ENCODE results near the gene FOXRED2.

The FOXRED2 gene

DNA sequence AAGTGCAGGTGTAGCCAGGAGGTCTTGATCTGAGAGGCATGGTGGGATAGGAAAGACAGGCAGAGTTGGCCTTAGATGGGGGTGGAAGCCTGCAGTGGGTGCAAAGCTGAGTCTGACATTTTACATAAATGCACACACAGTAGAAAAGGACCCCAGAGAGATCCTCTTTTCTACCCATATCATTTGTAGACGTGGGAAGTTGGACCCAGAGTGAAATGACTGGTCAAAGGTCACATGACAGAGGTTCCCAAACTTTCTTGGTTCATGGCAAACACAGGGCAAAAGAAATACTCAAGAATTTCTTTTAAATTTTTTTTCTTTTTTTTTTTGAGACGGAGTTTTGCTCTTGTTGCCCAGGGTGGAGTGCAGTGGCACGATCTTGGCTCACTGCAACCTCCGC, 6.2 kb upstream of the FOXRED2 start:
- TF ChIP-seq SUZ12 (IDR thresholded peaks at IDR 0.05; ENCODE audit: extremely low read depth, insufficient read depth, insufficient read length) (no peak), YY1 (IDR thresholded peaks at IDR 0.05; ENCODE audit: insufficient read depth, insufficient read length) (no peak), ZNF274 (IDR thresholded peaks at IDR 0.05; ENCODE audit: low read depth, low read length) (no peak)
- Histone ChIP-seq H3K36me3 (ENCODE audit: insufficient read depth, insufficient read length, low read length) (peaks cover 76% of the 10 kb centered on the region), H3K9ac (ENCODE audit: insufficient read length, low read depth) (no peak overlapping the region), H3K4me3 (ENCODE audit: insufficient read length, low read depth) (no peak overlapping the region), H3K4me1 (ENCODE audit: insufficient read depth, insufficient read length) (no peaks in the 10 kb centered on the region), H3K27me3 (ENCODE audit: insufficient read depth, insufficient read length) (no peaks in the 10 kb centered on the region), H3K9me3 (ENCODE audit: insufficient read depth, low read length) (no peaks in the 10 kb centered on the region)
- DNase-seq (ENCODE audit: low read depth, low spot score): no peak

DNA sequence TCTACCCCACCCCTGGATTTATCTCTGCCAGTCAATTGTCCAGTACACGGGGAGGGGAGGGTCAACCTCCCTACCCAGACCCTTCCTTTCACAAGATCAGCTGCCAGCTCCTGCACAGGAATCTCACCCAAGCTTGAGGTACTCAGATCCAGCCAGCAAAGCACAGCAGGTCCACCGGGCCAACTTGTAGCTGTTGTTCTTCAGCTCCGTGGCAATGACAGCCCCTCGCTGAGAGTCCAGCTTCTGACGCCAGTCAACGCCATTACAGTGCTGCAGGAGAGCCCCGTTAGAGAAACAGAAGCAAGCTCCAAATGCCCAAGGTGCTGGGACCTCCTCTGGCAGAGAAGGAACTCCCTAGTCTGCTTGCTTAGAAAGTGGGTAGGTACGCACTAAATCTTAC, 5.5 kb upstream of the FOXRED2 start:
- Histone ChIP-seq H3K9me3 (ENCODE audit: insufficient read depth, low read length) (no peaks in the 10 kb centered on the region), H3K4me3 (ENCODE audit: insufficient read length, low read depth) (no peak overlapping the region), H3K27me3 (ENCODE audit: insufficient read depth, insufficient read length) (no peaks in the 10 kb centered on the region), H3K4me1 (ENCODE audit: insufficient read depth, insufficient read length) (no peaks in the 10 kb centered on the region), H3K9ac (ENCODE audit: insufficient read length, low read depth) (no peak overlapping the region), H3K36me3 (ENCODE audit: insufficient read depth, insufficient read length, low read length) (peaks cover 69% of the 10 kb centered on the region)
- no peak for TF ChIP-seq ZNF274 (IDR thresholded peaks at IDR 0.05; ENCODE audit: low read depth, low read length)
- TF ChIP-seq YY1 (IDR thresholded peaks at IDR 0.05; ENCODE audit: insufficient read depth, insufficient read length): no peak
- TF ChIP-seq SUZ12 (IDR thresholded peaks at IDR 0.05; ENCODE audit: extremely low read depth, insufficient read depth, insufficient read length): no peak
- DNase-seq (ENCODE audit: low read depth, low spot score): no peak

DNA sequence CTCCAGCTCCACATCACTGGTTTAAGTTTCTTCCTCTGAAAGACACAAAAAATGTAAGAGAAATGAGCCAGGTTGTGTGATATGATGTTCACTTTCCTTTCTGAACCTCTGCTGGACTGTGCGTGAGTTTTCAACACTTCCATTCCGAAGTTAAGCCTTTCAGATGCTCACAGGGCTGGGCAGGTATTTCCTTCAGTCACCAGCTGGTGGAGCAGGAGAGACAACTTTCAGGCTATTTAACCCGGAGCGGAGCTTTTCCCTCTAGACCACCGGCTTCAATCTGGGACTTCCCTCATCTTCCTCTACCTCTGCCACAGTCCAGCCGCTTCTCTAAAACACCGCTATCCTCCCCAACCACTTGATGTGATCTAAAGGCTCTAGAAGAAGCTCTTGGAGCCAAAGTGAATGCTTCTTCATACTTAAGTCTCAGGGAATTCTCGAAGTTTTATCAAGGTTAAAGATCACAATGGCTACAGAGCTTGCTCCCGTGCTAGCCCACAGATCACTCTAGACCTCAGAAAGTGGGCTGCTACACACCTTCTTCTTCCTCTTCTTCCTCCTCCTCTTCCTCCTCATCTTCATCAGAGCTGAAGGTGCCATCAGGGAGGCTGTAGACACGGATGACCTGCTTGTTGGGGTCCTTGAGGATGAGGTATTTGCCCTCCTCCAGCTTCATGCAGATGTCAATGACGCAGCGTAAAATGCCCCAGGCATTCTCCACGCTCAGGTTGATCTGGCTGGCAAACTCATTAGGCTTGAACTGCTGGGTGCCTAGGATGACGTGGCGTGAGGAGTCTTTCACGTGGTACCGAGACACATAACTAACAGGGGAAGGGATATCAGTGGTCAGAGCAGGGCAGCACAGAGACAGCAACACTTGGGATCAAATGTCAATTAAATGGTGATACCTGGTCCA, 4.4 kb upstream of the FOXRED2 start:
- Histone ChIP-seq H3K4me3 (ENCODE audit: insufficient read length, low read depth) (no peak overlapping the region), H3K36me3 (ENCODE audit: insufficient read depth, insufficient read length, low read length) (peaks cover 58% of the 10 kb centered on the region), H3K9ac (ENCODE audit: insufficient read length, low read depth) (no peak overlapping the region), H3K27me3 (ENCODE audit: insufficient read depth, insufficient read length) (no peaks in the 10 kb centered on the region), H3K4me1 (ENCODE audit: insufficient read depth, insufficient read length) (no peaks in the 10 kb centered on the region), H3K9me3 (ENCODE audit: insufficient read depth, low read length) (peaks cover 2% of the 10 kb centered on the region; the same call in 1 of the 2 replicates)
- DNase-seq (ENCODE audit: low read depth, low spot score): no peak
- no peak for TF ChIP-seq ZNF274 (IDR thresholded peaks at IDR 0.05; ENCODE audit: low read depth, low read length)
- no peak for TF ChIP-seq SUZ12 (IDR thresholded peaks at IDR 0.05; ENCODE audit: extremely low read depth, insufficient read depth, insufficient read length)
- TF ChIP-seq YY1 (IDR thresholded peaks at IDR 0.05; ENCODE audit: insufficient read depth, insufficient read length): no peak

DNA sequence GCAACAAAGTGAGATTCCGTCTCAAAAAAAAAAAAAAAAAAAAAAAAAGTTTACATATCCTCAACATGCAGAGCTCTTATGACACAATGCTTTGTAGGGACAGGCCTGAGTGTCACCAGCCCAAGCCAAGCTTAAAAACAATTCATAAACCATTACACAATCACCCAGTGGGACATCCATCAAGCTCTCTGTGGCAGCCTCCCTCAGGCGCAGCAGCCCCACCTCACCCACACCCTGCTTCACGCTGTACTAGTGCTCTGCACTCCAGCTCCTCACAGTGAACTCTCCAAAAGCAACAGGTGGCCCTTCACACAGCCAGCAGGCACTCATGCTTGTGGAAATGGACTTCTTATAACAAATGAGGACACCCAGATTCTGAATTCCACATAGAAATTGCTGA, 3.5 kb upstream of the FOXRED2 start:
- Histone ChIP-seq H3K4me1 (ENCODE audit: insufficient read depth, insufficient read length) (peaks cover 5% of the 10 kb centered on the region), H3K4me3 (ENCODE audit: insufficient read length, low read depth) (no peak overlapping the region), H3K9me3 (ENCODE audit: insufficient read depth, low read length) (peaks cover 5% of the 10 kb centered on the region; the same call in 1 of the 2 replicates), H3K27me3 (ENCODE audit: insufficient read depth, insufficient read length) (no peaks in the 10 kb centered on the region), H3K9ac (ENCODE audit: insufficient read length, low read depth) (no peak overlapping the region), H3K36me3 (ENCODE audit: insufficient read depth, insufficient read length, low read length) (peaks cover 55% of the 10 kb centered on the region)
- DNase-seq (ENCODE audit: low read depth, low spot score): no peak
- TF ChIP-seq ZNF274 (IDR thresholded peaks at IDR 0.05; ENCODE audit: low read depth, low read length) (no peak), SUZ12 (IDR thresholded peaks at IDR 0.05; ENCODE audit: extremely low read depth, insufficient read depth, insufficient read length) (no peak), YY1 (IDR thresholded peaks at IDR 0.05; ENCODE audit: insufficient read depth, insufficient read length) (no peak)

DNA sequence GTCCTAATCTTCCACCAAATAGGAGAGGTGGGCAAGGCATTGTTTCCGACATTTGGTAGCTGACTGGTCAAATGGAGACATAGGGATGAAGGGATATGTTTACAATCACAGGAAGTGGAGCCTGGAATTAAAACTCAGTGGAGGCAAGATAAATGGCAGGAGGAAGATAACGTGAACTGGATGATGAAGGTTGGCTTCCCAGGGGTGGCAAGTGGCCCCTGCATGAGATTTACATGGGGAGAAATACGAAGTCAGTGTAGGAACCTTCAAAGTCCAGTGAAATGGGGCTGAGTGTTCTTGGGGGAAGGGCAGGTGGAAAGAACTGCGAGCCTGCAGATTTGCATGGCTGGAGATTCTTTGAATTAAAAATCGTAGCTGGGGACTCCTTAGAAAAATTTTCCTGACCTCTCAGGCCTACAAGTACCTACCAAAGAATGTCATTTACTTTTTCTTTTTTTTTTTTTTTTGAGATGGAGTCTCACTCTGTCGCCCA, 724 bp upstream of the FOXRED2 start:
- Histone ChIP-seq H3K9ac (ENCODE audit: insufficient read length, low read depth) (peak overlapping the region; percentile 72), H3K4me1 (ENCODE audit: insufficient read depth, insufficient read length) (peaks cover 5% of the 10 kb centered on the region), H3K27me3 (ENCODE audit: insufficient read depth, insufficient read length) (no peaks in the 10 kb centered on the region), H3K36me3 (ENCODE audit: insufficient read depth, insufficient read length, low read length) (peaks cover 49% of the 10 kb centered on the region), H3K4me3 (ENCODE audit: insufficient read length, low read depth) (peak overlapping the region; percentile 38), H3K9me3 (ENCODE audit: insufficient read depth, low read length) (peaks cover 5% of the 10 kb centered on the region; the same call in 1 of the 2 replicates)
- no peak for TF ChIP-seq SUZ12 (IDR thresholded peaks at IDR 0.05; ENCODE audit: extremely low read depth, insufficient read depth, insufficient read length)
- TF ChIP-seq ZNF274 (IDR thresholded peaks at IDR 0.05; ENCODE audit: low read depth, low read length): no peak
- no peak for TF ChIP-seq YY1 (IDR thresholded peaks at IDR 0.05; ENCODE audit: insufficient read depth, insufficient read length)
- DNase-seq (ENCODE audit: low read depth, low spot score): no peak

DNA sequence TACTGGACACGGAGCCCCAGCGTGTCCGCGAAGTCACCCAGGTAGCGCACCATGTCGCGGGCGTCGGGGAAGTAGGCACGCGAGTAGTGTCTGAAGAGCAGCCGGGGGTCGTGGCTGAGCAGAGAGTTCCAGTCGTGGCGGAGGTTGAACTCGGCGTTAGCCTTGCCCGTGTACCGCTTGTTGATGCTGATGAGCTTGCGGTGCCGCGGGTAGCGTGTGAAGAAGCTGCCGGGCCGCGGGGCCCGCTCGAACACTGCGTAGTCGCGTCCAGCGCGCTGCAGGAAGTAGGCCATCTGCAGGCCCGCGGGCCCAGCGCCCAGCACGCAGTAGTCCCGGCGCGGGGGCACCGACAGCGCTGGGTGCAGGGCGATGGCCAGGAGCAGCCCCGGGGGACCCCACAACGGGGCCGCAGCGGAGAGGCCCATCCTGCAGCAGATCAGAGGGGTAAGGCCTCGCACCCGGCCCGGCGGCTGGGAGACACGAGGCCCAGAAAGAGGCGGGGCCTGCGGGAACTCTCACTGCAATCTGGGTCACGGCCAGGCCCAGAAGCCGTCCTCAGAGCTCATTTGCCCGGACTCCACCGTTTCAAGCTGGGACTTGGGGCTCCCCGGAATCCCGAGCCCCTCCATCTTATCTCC, 723 bp downstream of the FOXRED2 start:
- Histone ChIP-seq H3K36me3 (ENCODE audit: insufficient read depth, insufficient read length, low read length) (peaks cover 43% of the 10 kb centered on the region), H3K4me1 (ENCODE audit: insufficient read depth, insufficient read length) (peaks cover 5% of the 10 kb centered on the region), H3K27me3 (ENCODE audit: insufficient read depth, insufficient read length) (no peaks in the 10 kb centered on the region), H3K9me3 (ENCODE audit: insufficient read depth, low read length) (peaks cover 5% of the 10 kb centered on the region; the same call in 1 of the 2 replicates), H3K9ac (ENCODE audit: insufficient read length, low read depth) (peak overlapping the region; percentile 50), H3K4me3 (ENCODE audit: insufficient read length, low read depth) (peak overlapping the region; percentile 46)
- TF ChIP-seq SUZ12 (IDR thresholded peaks at IDR 0.05; ENCODE audit: extremely low read depth, insufficient read depth, insufficient read length): no peak
- TF ChIP-seq YY1 (IDR thresholded peaks at IDR 0.05; ENCODE audit: insufficient read depth, insufficient read length): no peak
- TF ChIP-seq ZNF274 (IDR thresholded peaks at IDR 0.05; ENCODE audit: low read depth, low read length): no peak
- no peak for DNase-seq (ENCODE audit: low read depth, low spot score)

Measured in NT2/D1 (cell line).